Neural cell (in vitro differentiated cells): ENCODE data around the gene RAD51B. TPM values are rescaled to one million over a fixed set of nuclear protein-coding genes. Genes with fewer than 3 reads are reported as not detected.

Experiments used
- H2AFZ ChIP-seq: fragments of 200-600, 300-800 bp; sonication (generic), shearing (Covaris generic); 2 replicates; pipeline ENCODE4 v1.6.0; 2014; ENCODE audit warnings: low read depth, mild to moderate bottlenecking, antibody characterized with exemption, low read length, moderate library complexity
- H3F3A ChIP-seq: fragments of 200-600 bp; shearing (Covaris generic); 2 replicates; pipeline ENCODE4 v1.6.1; 2016; ENCODE audit warnings: mild to moderate bottlenecking, moderate library complexity, mixed read lengths, antibody characterized with exemption, low read length; ENCODE audit not compliant: insufficient read depth, poor library complexity, severe bottlenecking
- H3K27ac ChIP-seq: fragments of 200-600, 300-800 bp; sonication (generic), shearing (Covaris generic); 2 replicates; pipeline ENCODE4 v1.5.1; 2014; ENCODE audit warnings: mild to moderate bottlenecking, low read length, moderate library complexity
- H3K27me3 ChIP-seq: fragments of 300-800, 200-600 bp; sonication (generic), shearing (Covaris generic); 2 replicates; pipeline ENCODE4 v1.6.0; 2014; ENCODE audit warnings: mild to moderate bottlenecking, low read depth, low read length, moderate library complexity; ENCODE audit not compliant: insufficient read depth
- H3K36me3 ChIP-seq: fragments of 300-800, 200-600 bp; sonication (generic), shearing (Covaris generic); 2 replicates; pipeline ENCODE4 v1.5.1; 2014; ENCODE audit warnings: mild to moderate bottlenecking, antibody characterized with exemption, low read length, moderate library complexity; ENCODE audit not compliant: insufficient read depth
- H3K4me2 ChIP-seq: fragments of 300-800, 200-600 bp; sonication (generic), shearing (Covaris generic); 2 replicates; pipeline ENCODE4 v1.6.0; 2014; ENCODE audit warnings: mild to moderate bottlenecking, low read length
- H3K4me3 ChIP-seq: fragments of 300-800, 200-600 bp; sonication (generic), shearing (Covaris generic); 2 replicates; pipeline ENCODE4 v1.5.1; 2014; ENCODE audit warnings: mild to moderate bottlenecking, low read length, moderate library complexity
- H3K79me2 ChIP-seq: fragments of 200-600 bp; shearing (Covaris generic); replicated peaks from 2 replicates; pipeline ENCODE4 v1.6.0; 2014; ENCODE audit warnings: mild to moderate bottlenecking, low read length, moderate library complexity; ENCODE audit not compliant: insufficient read depth
- H3K9ac ChIP-seq: fragments of 300-800, 200-600 bp; sonication (generic), shearing (Covaris generic); 2 replicates; pipeline ENCODE4 v1.6.1; 2016; ENCODE audit warnings: mild to moderate bottlenecking, low read length, mixed read lengths
- H3K9me2 ChIP-seq: fragments of 200-600 bp; shearing (Covaris generic); 2 replicates; pipeline ENCODE4 v1.6.1; 2016; ENCODE audit warnings: mild to moderate bottlenecking, low read length, mixed read lengths; ENCODE audit not compliant: insufficient read depth
- H3K9me3 ChIP-seq: fragments of 200-600, 300-800 bp; sonication (generic), shearing (Covaris generic); 2 replicates; pipeline ENCODE4 v1.6.1; 2016; ENCODE audit warnings: mild to moderate bottlenecking, mixed run types, low read length, moderate library complexity, mixed read lengths
- H4K20me1 ChIP-seq: fragments of 200-600 bp; shearing (Covaris generic); 2 replicates; pipeline ENCODE4 v1.6.1; 2016; ENCODE audit warnings: mild to moderate bottlenecking, mixed run types; ENCODE audit not compliant: insufficient read depth
- CTCF ChIP-seq: fragments of 450-650 bp; IDR thresholded peaks from 2 replicates; pipeline ENCODE4 v1.5.1; 2014; ENCODE audit warnings: antibody characterized with exemption, mild to moderate bottlenecking, moderate library complexity; ENCODE audit not compliant: poor library complexity, severe bottlenecking
- EP300 ChIP-seq: fragments of 450-650 bp; conservative IDR thresholded peaks from 2 replicates; pipeline ENCODE4 v1.6.1; 2014; ENCODE audit warnings: antibody characterized with exemption, mild to moderate bottlenecking, moderate library complexity; ENCODE audit not compliant: poor library complexity, severe bottlenecking
- EZH2 ChIP-seq: fragments of 200-600, 300-800 bp; shearing (Covaris generic), sonication (generic); IDR thresholded peaks from 2 replicates; pipeline ENCODE4 v1.6.1; 2014; ENCODE audit warnings: antibody characterized with exemption, low read length, borderline replicate concordance, mild to moderate bottlenecking; ENCODE audit not compliant: insufficient read depth, poor library complexity, severe bottlenecking
- MXI1 ChIP-seq: fragments of 450-650 bp; conservative IDR thresholded peaks from 2 replicates; pipeline ENCODE4 v1.6.1; 2014; ENCODE audit warnings: antibody characterized with exemption, mild to moderate bottlenecking; ENCODE audit not compliant: poor library complexity, severe bottlenecking
- POLR2AphosphoS5 ChIP-seq: IDR thresholded peaks from 2 replicates; pipeline ENCODE4 v1.6.1; 2012
- RAD21 ChIP-seq: fragments of 450-650 bp; conservative IDR thresholded peaks from 2 replicates; pipeline ENCODE4 v1.6.1; 2014; ENCODE audit warnings: antibody characterized with exemption, mild to moderate bottlenecking, moderate library complexity
- REST ChIP-seq: IDR thresholded peaks from 2 replicates; pipeline ENCODE4 v1.6.1; 2012; ENCODE audit warnings: borderline replicate concordance
- SMC3 ChIP-seq: fragments of 450-650 bp; conservative IDR thresholded peaks from 2 replicates; pipeline ENCODE4 v1.6.1; 2014; ENCODE audit warnings: antibody characterized with exemption, mild to moderate bottlenecking, moderate library complexity; ENCODE audit not compliant: poor library complexity
- TAF1 ChIP-seq: IDR thresholded peaks from 2 replicates; pipeline ENCODE4 v1.6.1; 2012; ENCODE audit warnings: low read depth
- polyA plus RNA-seq: library from polyadenylated mRNA; depleted of rRNA; stranded (reverse); fragments of >200 nt; gene quantifications from 2 replicates; pipeline ENCODE4 v1.2.3, GENCODE V29; 2014

Gene RAD51B
- polyA plus RNA-seq, 1 donor from 2014 or later = 3.1 TPM

GRCh38 chr14:68771631-68772030 is 952.1 kb downstream of the RAD51B start:
- Histone ChIP-seq H3F3A (no peaks in the 10 kb centered on the region), H3K4me3 (no peak overlapping the region), H3K36me3 (no peaks in the 10 kb centered on the region), H3K9ac (no peak overlapping the region), H3K4me2 (no peak overlapping the region), H4K20me1 (no peaks in the 10 kb centered on the region), H3K9me2 (no peaks in the 10 kb centered on the region), H3K79me2 (no peaks in the 10 kb centered on the region), H3K9me3 (no peaks in the 10 kb centered on the region), H3K27me3 (no peaks in the 10 kb centered on the region), H2AFZ (no peak overlapping the region), H3K27ac (no peak overlapping the region)
- TF ChIP-seq EZH2 (no peak), CTCF (no peak), MXI1 (no peak), TAF1 (no peak), RAD21 (no peak), REST (no peak), EP300 (no peak), POLR2AphosphoS5 (no peak), SMC3 (no peak)

GRCh38 chr14:68772761-68773381 is 953.3 kb downstream of the RAD51B start:
- H3K9me3 ChIP-seq = no peaks in the 10 kb centered on the region
- H3K9me2 ChIP-seq = no peaks in the 10 kb centered on the region
- H3K27ac ChIP-seq = no peak overlapping the region
- no peaks in the 10 kb centered on the region for H3K27me3 ChIP-seq
- no peak overlapping the region for H3K4me2 ChIP-seq
- no peaks in the 10 kb centered on the region for H3K36me3 ChIP-seq
- H3K9ac ChIP-seq = no peak overlapping the region
- H3K79me2 ChIP-seq = no peaks in the 10 kb centered on the region
- H3F3A ChIP-seq = no peaks in the 10 kb centered on the region
- no peak overlapping the region for H2AFZ ChIP-seq
- TF ChIP-seq POLR2AphosphoS5 (no peak), CTCF (no peak), MXI1 (no peak), EZH2 (no peak), SMC3 (no peak), REST (no peak), TAF1 (no peak), RAD21 (no peak), EP300 (no peak)
- no peak overlapping the region for H3K4me3 ChIP-seq
- no peaks in the 10 kb centered on the region for H4K20me1 ChIP-seq
